ENCODE measurements around the gene CRB3. TPM values are rescaled to one million over a fixed set of nuclear protein-coding genes. Genes with fewer than 3 reads are reported as not detected.

Gene CRB3
- total and polyA plus RNA-seq, 2 of the 8 experiments (the other 6 are each of a cell fraction or from before 2014, with no cell fraction given): 21.1 to 24.6 TPM

DNA sequence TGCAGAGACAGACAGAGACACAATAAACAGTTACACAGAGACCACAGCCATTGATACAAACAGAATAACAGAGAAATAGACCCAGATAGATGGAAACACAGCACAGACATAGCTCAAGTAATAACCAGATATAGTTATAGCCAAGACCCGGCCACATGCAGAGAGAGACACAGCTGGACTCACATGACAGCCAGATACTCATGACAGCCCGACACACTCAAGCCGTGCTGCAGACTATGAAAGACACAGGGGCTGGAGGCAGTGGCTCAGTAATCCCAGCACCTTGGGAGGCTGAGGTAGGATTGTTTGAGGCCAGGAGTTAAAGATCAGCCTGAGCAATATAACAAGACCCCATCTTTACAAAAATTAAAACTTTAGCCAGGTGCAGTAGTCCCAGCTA is 19.2 kb downstream of the CRB3 start (continued):
- TF ChIP-seq, protein P1, sequence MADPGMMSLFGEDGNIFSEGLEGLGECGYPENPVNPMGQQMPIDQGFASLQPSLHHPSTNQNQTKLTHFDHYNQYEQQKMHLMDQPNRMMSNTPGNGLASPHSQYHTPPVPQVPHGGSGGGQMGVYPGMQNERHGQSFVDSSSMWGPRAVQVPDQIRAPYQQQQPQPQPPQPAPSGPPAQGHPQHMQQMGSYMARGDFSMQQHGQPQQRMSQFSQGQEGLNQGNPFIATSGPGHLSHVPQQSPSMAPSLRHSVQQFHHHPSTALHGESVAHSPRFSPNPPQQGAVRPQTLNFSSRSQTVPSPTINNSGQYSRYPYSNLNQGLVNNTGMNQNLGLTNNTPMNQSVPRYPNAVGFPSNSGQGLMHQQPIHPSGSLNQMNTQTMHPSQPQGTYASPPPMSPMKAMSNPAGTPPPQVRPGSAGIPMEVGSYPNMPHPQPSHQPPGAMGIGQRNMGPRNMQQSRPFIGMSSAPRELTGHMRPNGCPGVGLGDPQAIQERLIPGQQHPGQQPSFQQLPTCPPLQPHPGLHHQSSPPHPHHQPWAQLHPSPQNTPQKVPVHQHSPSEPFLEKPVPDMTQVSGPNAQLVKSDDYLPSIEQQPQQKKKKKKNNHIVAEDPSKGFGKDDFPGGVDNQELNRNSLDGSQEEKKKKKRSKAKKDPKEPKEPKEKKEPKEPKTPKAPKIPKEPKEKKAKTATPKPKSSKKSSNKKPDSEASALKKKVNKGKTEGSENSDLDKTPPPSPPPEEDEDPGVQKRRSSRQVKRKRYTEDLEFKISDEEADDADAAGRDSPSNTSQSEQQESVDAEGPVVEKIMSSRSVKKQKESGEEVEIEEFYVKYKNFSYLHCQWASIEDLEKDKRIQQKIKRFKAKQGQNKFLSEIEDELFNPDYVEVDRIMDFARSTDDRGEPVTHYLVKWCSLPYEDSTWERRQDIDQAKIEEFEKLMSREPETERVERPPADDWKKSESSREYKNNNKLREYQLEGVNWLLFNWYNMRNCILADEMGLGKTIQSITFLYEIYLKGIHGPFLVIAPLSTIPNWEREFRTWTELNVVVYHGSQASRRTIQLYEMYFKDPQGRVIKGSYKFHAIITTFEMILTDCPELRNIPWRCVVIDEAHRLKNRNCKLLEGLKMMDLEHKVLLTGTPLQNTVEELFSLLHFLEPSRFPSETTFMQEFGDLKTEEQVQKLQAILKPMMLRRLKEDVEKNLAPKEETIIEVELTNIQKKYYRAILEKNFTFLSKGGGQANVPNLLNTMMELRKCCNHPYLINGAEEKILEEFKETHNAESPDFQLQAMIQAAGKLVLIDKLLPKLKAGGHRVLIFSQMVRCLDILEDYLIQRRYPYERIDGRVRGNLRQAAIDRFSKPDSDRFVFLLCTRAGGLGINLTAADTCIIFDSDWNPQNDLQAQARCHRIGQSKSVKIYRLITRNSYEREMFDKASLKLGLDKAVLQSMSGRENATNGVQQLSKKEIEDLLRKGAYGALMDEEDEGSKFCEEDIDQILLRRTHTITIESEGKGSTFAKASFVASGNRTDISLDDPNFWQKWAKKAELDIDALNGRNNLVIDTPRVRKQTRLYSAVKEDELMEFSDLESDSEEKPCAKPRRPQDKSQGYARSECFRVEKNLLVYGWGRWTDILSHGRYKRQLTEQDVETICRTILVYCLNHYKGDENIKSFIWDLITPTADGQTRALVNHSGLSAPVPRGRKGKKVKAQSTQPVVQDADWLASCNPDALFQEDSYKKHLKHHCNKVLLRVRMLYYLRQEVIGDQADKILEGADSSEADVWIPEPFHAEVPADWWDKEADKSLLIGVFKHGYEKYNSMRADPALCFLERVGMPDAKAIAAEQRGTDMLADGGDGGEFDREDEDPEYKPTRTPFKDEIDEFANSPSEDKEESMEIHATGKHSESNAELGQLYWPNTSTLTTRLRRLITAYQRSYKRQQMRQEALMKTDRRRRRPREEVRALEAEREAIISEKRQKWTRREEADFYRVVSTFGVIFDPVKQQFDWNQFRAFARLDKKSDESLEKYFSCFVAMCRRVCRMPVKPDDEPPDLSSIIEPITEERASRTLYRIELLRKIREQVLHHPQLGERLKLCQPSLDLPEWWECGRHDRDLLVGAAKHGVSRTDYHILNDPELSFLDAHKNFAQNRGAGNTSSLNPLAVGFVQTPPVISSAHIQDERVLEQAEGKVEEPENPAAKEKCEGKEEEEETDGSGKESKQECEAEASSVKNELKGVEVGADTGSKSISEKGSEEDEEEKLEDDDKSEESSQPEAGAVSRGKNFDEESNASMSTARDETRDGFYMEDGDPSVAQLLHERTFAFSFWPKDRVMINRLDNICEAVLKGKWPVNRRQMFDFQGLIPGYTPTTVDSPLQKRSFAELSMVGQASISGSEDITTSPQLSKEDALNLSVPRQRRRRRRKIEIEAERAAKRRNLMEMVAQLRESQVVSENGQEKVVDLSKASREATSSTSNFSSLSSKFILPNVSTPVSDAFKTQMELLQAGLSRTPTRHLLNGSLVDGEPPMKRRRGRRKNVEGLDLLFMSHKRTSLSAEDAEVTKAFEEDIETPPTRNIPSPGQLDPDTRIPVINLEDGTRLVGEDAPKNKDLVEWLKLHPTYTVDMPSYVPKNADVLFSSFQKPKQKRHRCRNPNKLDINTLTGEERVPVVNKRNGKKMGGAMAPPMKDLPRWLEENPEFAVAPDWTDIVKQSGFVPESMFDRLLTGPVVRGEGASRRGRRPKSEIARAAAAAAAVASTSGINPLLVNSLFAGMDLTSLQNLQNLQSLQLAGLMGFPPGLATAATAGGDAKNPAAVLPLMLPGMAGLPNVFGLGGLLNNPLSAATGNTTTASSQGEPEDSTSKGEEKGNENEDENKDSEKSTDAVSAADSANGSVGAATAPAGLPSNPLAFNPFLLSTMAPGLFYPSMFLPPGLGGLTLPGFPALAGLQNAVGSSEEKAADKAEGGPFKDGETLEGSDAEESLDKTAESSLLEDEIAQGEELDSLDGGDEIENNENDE (IDR thresholded peaks at IDR 0.05; ENCODE audit: insufficient replicate concordance, low read length): no peak
- TF ChIP-seq, protein P2, sequence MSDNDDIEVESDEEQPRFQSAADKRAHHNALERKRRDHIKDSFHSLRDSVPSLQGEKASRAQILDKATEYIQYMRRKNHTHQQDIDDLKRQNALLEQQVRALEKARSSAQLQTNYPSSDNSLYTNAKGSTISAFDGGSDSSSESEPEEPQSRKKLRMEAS (IDR thresholded peaks at IDR 0.05): no peak
- TF ChIP-seq SIX5 (IDR thresholded peaks at IDR 0.05; ENCODE audit: low read depth, low read length) (no peak), SUZ12 (IDR thresholded peaks at IDR 0.05; ENCODE audit: low read length) (no peak), SP2 (IDR thresholded peaks at IDR 0.05; ENCODE audit: low read length) (no peak), BACH1 (IDR thresholded peaks at IDR 0.05; ENCODE audit: low read length) (no peak), SIN3A (conservative IDR thresholded peaks at IDR 0.05 in 1 of 2, IDR thresholded peaks at IDR 0.05 in 1 of 2; ENCODE audit: low read depth in 1 of 2, low read length in 2 of 2) (no peak), ZNF274 (IDR thresholded peaks at IDR 0.05; ENCODE audit: borderline replicate concordance, extremely low read depth, low read length) (no peak), SP4 (IDR thresholded peaks at IDR 0.05; ENCODE audit: low read length) (no peak)

All from H1 (cell line).